A673 (cell line): Measurements from ENCODE around the gene SH2D3C.

Source experiments
- CTCF ChIP-seq: fragments of 300-800, 200-600 bp; sonication (generic); conservative IDR thresholded peaks from 2 replicates; pipeline ENCODE4 v1.5.1; 2017; ENCODE audit warnings: low read depth, mild to moderate bottlenecking, antibody characterized with exemption, low read length, moderate library complexity, mixed read lengths
- EZH2 ChIP-seq: fragments of 200-600 bp; sonication (generic); IDR thresholded peaks from 2 replicates; pipeline ENCODE4 v1.6.1; 2017; ENCODE audit warnings: borderline replicate concordance, low read depth, mild to moderate bottlenecking, mixed read lengths, antibody characterized with exemption, low read length; ENCODE audit not compliant: poor library complexity, severe bottlenecking

GRCh38 chr9:127733614-127734013, 44.9 kb downstream of the SH2D3C start:
- TF ChIP-seq EZH2 (no peak), CTCF (no peak)
